Activated CD8-positive, alpha-beta T cell treated with anti-CD3 and anti-CD28 coated beads for 36 hours (primary cell): ENCODE measurements around the gene KRT85. TPM values are rescaled to one million over a fixed set of nuclear protein-coding genes. Genes with fewer than 3 reads are reported as not detected.

Experiments used
- ATAC-seq: fragments of 200-7000 bp; cut with Tn5 transposase; one replicate; pipeline ENCODE4 v1.10.0; 2021; ENCODE audit warnings: mild to moderate bottlenecking, moderate library complexity
- CTCF ChIA-PET: fragments of 350-600 bp; sonication (Branson Sonifier 250); formaldehyde crosslinking; loops from one replicate; lab custom pipeline; 2021; ENCODE audit warnings: antibody characterized with exemption; lab: Charles Lee
- POLR2A ChIA-PET: fragments of 350-600 bp; sonication (Branson Sonifier 250); formaldehyde crosslinking; loops from one replicate; lab custom pipeline; 2021; ENCODE audit warnings: antibody characterized with exemption; lab: Charles Lee
- DNase-seq: peaks from one replicate; pipeline ENCODE4 v3.0.0-alpha.2; 2020
- H3K27ac Mint-ChIP-seq: one replicate; pipeline ENCODE4 v1.8.0; 2021; ENCODE audit warnings: mild to moderate bottlenecking, mixed read lengths
- H3K27me3 Mint-ChIP-seq: one replicate; pipeline ENCODE4 v1.8.0; 2021; ENCODE audit warnings: mixed read lengths
- H3K36me3 Mint-ChIP-seq: one replicate; pipeline ENCODE4 v1.8.0; 2021; ENCODE audit warnings: low read depth, mixed read lengths
- H3K4me1 Mint-ChIP-seq: one replicate; pipeline ENCODE4 v1.8.0; 2021; ENCODE audit warnings: low read depth, mixed read lengths
- H3K4me3 Mint-ChIP-seq: one replicate; pipeline ENCODE4 v1.8.0; 2021; ENCODE audit warnings: mild to moderate bottlenecking, moderate library complexity, mixed read lengths
- H3K9me3 Mint-ChIP-seq: one replicate; pipeline ENCODE4 v1.8.0; 2021; ENCODE audit warnings: mixed read lengths
- intact Hi-C: fragments of 100-400 bp; cut with micrococcal nuclease; formaldehyde crosslinking; loops from one replicate; pipeline ENCODE4 v1.10.0; 2022
- total RNA-seq, 2 experiments: library from RNA; stranded (reverse); gene quantifications; one replicate each; pipeline ENCODE4 v1.2.3, GENCODE V29; 2021
- TF ChIP-seq, protein P1 (sequence below): fragments of 200-600 bp; IDR thresholded peaks from one replicate; pipeline ENCODE4 v1.8.0; 2022; ENCODE audit warnings: antibody characterized with exemption, mild to moderate bottlenecking

The KRT85 gene
- total RNA-seq, 2 experiments from 2014 or later, result not detected

GRCh38 chr12:52335598-52336262 is 31.6 kb downstream of the KRT85 start:
- Mint-ChIP-seq H3K4me1 (peaks cover 8% of the 10 kb centered on the region), H3K27ac (no peak overlapping the region), H3K4me3 (no peak overlapping the region), H3K9me3 (peaks cover 4% of the 10 kb centered on the region), H3K36me3 (no peaks in the 10 kb centered on the region), H3K27me3 (peaks cover 7% of the 10 kb centered on the region)
- intact Hi-C loops, result no loop called here
- ChIA-PET CTCF (interaction anchor here (1.5 to 3.8 kb wide), 2 partner anchors 23 to 544 kb away, joined by 4 to 11 read pairs; no protein-coding TSS in a partner anchor), POLR2A (no interaction called here)
- TF ChIP-seq, protein P1, sequence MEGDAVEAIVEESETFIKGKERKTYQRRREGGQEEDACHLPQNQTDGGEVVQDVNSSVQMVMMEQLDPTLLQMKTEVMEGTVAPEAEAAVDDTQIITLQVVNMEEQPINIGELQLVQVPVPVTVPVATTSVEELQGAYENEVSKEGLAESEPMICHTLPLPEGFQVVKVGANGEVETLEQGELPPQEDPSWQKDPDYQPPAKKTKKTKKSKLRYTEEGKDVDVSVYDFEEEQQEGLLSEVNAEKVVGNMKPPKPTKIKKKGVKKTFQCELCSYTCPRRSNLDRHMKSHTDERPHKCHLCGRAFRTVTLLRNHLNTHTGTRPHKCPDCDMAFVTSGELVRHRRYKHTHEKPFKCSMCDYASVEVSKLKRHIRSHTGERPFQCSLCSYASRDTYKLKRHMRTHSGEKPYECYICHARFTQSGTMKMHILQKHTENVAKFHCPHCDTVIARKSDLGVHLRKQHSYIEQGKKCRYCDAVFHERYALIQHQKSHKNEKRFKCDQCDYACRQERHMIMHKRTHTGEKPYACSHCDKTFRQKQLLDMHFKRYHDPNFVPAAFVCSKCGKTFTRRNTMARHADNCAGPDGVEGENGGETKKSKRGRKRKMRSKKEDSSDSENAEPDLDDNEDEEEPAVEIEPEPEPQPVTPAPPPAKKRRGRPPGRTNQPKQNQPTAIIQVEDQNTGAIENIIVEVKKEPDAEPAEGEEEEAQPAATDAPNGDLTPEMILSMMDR, result no peak
- ATAC-seq (no peak), DNase-seq (no peak)

GRCh38 chr12:52334185-52334584 is 33.1 kb downstream of the KRT85 start:
- POLR2A ChIA-PET, result no interaction called here

GRCh38 chr12:52333321-52333720 is 34.0 kb downstream of the KRT85 start:
- intact Hi-C loops, result no loop called here
- peaks cover 4% of the 10 kb centered on the region for H3K9me3 Mint-ChIP-seq
- H3K36me3 Mint-ChIP-seq, result no peaks in the 10 kb centered on the region
- peaks cover 7% of the 10 kb centered on the region for H3K27me3 Mint-ChIP-seq
- CTCF ChIA-PET, result no interaction called here
- H3K27ac Mint-ChIP-seq, result no peak overlapping the region
- H3K4me1 Mint-ChIP-seq, result peaks cover 8% of the 10 kb centered on the region
- no peak overlapping the region for H3K4me3 Mint-ChIP-seq
- TF ChIP-seq, protein P1, result no peak
- DNase-seq (no peak), ATAC-seq (no peak)
- POLR2A ChIA-PET, result no interaction called here

More at GRCh38 chr12:52334185-52334584, 33.1 kb downstream of the KRT85 start:
- intact Hi-C loops, result no loop called here
- peaks cover 4% of the 10 kb centered on the region for H3K9me3 Mint-ChIP-seq
- H3K4me3 Mint-ChIP-seq, result no peak overlapping the region
- TF ChIP-seq, protein P1, result no peak
- H3K27ac Mint-ChIP-seq, result no peak overlapping the region
- H3K27me3 Mint-ChIP-seq, result peaks cover 7% of the 10 kb centered on the region
- DNase-seq (no peak), ATAC-seq (no peak)
- no peaks in the 10 kb centered on the region for H3K36me3 Mint-ChIP-seq
- CTCF ChIA-PET, result interaction anchor here (1.5 kb wide), 1 partner anchor 546 kb away, joined by 4 read pairs; no protein-coding TSS in a partner anchor
- peaks cover 8% of the 10 kb centered on the region for H3K4me1 Mint-ChIP-seq

DNA sequence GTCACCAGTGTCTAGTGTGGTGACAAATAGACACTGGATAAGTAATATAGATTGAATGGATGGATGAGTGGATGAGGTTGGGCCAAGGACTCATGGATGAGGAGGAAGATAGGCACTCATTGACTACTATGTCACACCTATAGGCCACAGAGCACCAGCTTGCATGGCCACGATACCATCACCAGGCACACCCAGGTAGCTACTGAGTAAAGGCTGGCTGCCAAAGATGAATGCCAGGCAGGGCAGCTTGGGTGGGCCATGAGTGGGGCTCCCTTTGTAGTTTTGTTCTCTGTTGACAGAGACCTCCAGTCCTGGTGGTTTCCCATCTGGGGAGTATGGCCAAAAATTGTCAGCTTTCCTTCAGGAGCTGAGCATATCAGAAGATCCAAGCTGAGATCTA is 34.9 kb downstream of the KRT85 start:
- Mint-ChIP-seq H3K9me3 (peaks cover 4% of the 10 kb centered on the region), H3K27me3 (peaks cover 7% of the 10 kb centered on the region), H3K4me3 (no peak overlapping the region), H3K27ac (no peak overlapping the region), H3K36me3 (no peaks in the 10 kb centered on the region), H3K4me1 (peaks cover 13% of the 10 kb centered on the region)
- DNase-seq (no peak), ATAC-seq (no peak)
- ChIA-PET POLR2A (no interaction called here), CTCF (interaction anchor here (1.0 kb wide), 1 partner anchor 176 kb away, joined by 3 read pairs; no protein-coding TSS in a partner anchor)
- intact Hi-C loops, result no loop called here
- TF ChIP-seq, protein P1, result no peak

DNA sequence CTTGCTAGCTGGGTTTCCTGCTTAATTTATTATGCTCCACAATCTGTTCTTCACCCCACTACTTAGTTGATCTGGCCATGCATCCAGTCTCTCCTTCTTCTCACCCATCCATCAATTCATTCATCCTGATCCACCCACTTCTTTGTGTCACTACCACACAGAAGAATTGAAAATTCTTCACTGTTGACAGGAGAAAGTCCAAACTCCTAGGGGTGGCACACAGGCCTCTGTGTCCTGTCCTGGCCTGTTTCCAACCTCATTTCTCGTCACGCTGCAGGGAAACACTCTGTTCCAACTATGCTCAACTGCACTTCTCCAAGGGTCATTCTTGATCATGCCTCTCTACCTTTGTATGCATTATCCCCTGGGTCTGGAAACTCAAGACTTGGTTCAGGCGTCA is 35.4 kb downstream of the KRT85 start:
- ChIA-PET POLR2A (no interaction called here), CTCF (interaction anchor here (1.0 to 1.3 kb wide), 3 partner anchors 13 to 175 kb away, joined by 3 read pairs; no protein-coding TSS in a partner anchor)
- ATAC-seq (no peak), DNase-seq (no peak)
- TF ChIP-seq, protein P1, result no peak
- Mint-ChIP-seq H3K36me3 (no peaks in the 10 kb centered on the region), H3K9me3 (peaks cover 4% of the 10 kb centered on the region), H3K27ac (no peak overlapping the region), H3K4me3 (no peak overlapping the region), H3K27me3 (peaks cover 7% of the 10 kb centered on the region), H3K4me1 (peaks cover 15% of the 10 kb centered on the region)
- intact Hi-C loops, result no loop called here
